HCT116 (cell line): ENCODE measurements around the gene LMLN.

Source experiments
- EZH2 ChIP-seq: fragments of 200-600 bp; sonication (generic); IDR thresholded peaks from 2 replicates; pipeline ENCODE4 v1.6.1; 2017; ENCODE audit warnings: antibody characterized with exemption, mixed run types
- TF ChIP-seq, protein P1 (sequence below), 3 experiments: fragments of 200-600 bp in 1 of 3; sonication (generic) in 1 of 3; IDR thresholded peaks in 2 of 3; conservative IDR thresholded peaks in 1 of 3; 2 replicates each; pipeline ENCODE4 v1.5.1; 2012 to 2017; ENCODE audit warnings: low read depth in 2 of 3, low read length in 2 of 3, antibody characterized with exemption in 1 of 3, borderline replicate concordance in 1 of 3, control low read depth in 1 of 3, mild to moderate bottlenecking in 1 of 3, mixed read lengths in 1 of 3, mixed run types in 1 of 3, moderate library complexity in 1 of 3; ENCODE audit not compliant: insufficient read depth in 1 of 3

DNA sequence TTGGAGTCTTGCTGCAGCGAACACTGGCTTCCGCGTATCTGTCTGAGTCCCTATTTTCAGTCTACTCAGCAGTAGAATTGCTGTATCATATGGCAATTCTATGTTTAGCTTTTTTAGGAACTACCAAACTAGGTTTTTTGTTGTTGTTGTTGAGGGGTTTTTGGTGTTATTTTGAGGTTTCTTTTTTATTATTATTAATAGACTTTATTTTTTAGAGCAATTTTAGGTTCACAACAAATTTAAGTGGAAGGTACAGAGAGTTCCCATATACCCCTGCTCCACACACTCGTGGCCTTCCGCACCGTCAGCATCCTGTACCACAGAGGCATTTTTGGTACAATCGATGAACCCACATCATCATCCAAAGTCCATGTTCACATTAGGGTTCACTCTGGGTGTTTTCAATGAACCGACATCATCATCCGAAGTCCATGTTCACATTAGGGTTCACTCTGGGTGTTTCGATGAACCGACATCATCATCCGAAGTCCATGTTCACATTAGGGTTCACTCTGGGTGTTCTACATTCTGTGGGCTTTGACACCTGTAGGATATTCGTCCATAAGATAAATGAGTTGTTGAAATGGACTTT lies 67.9 kb downstream of the LMLN start:
- TF ChIP-seq EZH2 = no peak
- TF ChIP-seq, protein P1, sequence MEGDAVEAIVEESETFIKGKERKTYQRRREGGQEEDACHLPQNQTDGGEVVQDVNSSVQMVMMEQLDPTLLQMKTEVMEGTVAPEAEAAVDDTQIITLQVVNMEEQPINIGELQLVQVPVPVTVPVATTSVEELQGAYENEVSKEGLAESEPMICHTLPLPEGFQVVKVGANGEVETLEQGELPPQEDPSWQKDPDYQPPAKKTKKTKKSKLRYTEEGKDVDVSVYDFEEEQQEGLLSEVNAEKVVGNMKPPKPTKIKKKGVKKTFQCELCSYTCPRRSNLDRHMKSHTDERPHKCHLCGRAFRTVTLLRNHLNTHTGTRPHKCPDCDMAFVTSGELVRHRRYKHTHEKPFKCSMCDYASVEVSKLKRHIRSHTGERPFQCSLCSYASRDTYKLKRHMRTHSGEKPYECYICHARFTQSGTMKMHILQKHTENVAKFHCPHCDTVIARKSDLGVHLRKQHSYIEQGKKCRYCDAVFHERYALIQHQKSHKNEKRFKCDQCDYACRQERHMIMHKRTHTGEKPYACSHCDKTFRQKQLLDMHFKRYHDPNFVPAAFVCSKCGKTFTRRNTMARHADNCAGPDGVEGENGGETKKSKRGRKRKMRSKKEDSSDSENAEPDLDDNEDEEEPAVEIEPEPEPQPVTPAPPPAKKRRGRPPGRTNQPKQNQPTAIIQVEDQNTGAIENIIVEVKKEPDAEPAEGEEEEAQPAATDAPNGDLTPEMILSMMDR (IDR thresholded peaks at IDR 0.05 in 2 of 3, conservative IDR thresholded peaks at IDR 0.05 in 1 of 3; ENCODE audit: borderline replicate concordance in 1 of 3, insufficient read depth in 1 of 3, low read depth in 2 of 3, low read length in 2 of 3) = no peak
